ENCODE measurements around the gene U2AF2.

DNA sequence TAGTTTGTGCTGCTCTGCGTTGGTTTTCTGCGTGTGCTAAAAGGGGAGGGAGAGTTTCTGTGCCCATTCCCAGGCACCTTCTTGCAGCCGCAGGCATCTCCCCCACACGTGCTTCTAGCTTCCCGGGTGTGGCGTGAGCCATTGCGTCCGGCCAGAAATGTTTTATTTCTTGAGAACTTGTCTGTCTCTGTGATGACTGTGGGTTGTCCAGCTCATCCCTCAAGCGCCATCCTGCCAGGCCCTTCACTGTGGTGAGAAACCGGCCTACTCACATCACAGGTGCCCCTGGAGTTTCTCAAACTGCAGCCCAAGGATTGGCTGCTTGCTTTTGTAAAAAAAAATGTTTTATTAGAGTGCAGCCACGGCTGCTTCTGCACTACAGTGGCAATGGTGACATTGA, 44.4 kb downstream of the U2AF2 start:
- TF ChIP-seq EP300 (IDR thresholded peaks at IDR 0.05) (no peak), POLR2A (IDR thresholded peaks at IDR 0.05) (no peak)

Data from ovary (tissue), 1 donor.